Measurements from ENCODE around the gene LRRC17. TPM values are rescaled to one million over a fixed set of nuclear protein-coding genes. Genes with fewer than 3 reads are reported as not detected.

The LRRC17 gene
- total and polyA plus RNA-seq, 4 donors: 1.1 to 11.3 (median 1.4) TPM

DNA sequence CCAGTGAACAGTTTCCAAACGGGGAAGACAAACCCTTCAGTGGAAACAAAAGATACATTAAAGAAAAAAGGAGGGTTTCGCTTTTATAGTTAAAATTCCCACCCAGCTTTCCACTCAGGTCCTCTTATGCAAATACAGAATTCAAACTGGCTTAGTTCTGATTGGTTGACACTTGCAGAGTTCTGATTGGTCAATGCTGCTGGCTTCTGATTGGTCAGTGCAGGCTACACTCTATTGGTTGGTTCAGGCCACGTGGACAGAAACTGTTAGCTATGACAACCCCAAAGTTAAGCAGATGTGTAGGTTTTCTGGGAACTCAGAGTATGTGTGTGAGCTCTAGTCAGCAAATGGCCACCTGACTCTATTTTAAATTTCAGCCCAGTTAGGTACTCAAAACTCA, 81.8 kb downstream of the LRRC17 start:
- no peaks in the 10 kb centered on the region for H3K4me1 ChIP-seq (ENCODE audit: control insufficient read depth in 4 of 4, insufficient read depth in 4 of 4, low read length in 3 of 4)
- 94% methylated on average over 3 of the region's 3 CpGs for WGBS
- H3K27me3 ChIP-seq (ENCODE audit: control insufficient read depth in 4 of 4, insufficient read depth in 4 of 4, low read length in 3 of 4): no peaks in the 10 kb centered on the region
- H3K9me3 ChIP-seq (ENCODE audit: control insufficient read depth in 4 of 4, low read length in 3 of 4): no peaks in the 10 kb centered on the region
- H3K4me3 ChIP-seq (ENCODE audit: low read depth in 1 of 3, low read length in 3 of 3): no peak overlapping the region
- no peak overlapping the region for H3K27ac ChIP-seq (ENCODE audit: low read depth in 1 of 2, low read length in 2 of 2)
- TF ChIP-seq HNF4A (conservative IDR thresholded peaks at IDR 0.05): no peak
- TF ChIP-seq, protein P1, sequence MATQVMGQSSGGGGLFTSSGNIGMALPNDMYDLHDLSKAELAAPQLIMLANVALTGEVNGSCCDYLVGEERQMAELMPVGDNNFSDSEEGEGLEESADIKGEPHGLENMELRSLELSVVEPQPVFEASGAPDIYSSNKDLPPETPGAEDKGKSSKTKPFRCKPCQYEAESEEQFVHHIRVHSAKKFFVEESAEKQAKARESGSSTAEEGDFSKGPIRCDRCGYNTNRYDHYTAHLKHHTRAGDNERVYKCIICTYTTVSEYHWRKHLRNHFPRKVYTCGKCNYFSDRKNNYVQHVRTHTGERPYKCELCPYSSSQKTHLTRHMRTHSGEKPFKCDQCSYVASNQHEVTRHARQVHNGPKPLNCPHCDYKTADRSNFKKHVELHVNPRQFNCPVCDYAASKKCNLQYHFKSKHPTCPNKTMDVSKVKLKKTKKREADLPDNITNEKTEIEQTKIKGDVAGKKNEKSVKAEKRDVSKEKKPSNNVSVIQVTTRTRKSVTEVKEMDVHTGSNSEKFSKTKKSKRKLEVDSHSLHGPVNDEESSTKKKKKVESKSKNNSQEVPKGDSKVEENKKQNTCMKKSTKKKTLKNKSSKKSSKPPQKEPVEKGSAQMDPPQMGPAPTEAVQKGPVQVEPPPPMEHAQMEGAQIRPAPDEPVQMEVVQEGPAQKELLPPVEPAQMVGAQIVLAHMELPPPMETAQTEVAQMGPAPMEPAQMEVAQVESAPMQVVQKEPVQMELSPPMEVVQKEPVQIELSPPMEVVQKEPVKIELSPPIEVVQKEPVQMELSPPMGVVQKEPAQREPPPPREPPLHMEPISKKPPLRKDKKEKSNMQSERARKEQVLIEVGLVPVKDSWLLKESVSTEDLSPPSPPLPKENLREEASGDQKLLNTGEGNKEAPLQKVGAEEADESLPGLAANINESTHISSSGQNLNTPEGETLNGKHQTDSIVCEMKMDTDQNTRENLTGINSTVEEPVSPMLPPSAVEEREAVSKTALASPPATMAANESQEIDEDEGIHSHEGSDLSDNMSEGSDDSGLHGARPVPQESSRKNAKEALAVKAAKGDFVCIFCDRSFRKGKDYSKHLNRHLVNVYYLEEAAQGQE (IDR thresholded peaks at IDR 0.05): no peak
- TF ChIP-seq HNF4G (IDR thresholded peaks at IDR 0.05): no peak
- TF ChIP-seq NR2F2 (IDR thresholded peaks at IDR 0.05): no peak
- TF ChIP-seq, protein P2, sequence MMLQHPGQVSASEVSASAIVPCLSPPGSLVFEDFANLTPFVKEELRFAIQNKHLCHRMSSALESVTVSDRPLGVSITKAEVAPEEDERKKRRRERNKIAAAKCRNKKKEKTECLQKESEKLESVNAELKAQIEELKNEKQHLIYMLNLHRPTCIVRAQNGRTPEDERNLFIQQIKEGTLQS (IDR thresholded peaks at IDR 0.05): no peak
- TF ChIP-seq, protein P3, sequence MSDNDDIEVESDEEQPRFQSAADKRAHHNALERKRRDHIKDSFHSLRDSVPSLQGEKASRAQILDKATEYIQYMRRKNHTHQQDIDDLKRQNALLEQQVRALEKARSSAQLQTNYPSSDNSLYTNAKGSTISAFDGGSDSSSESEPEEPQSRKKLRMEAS (IDR thresholded peaks at IDR 0.05): no peak
- no peak for TF ChIP-seq RXRA (IDR thresholded peaks at IDR 0.05)
- no peak for TF ChIP-seq GABPA (IDR thresholded peaks at IDR 0.05 in 1 of 2, conservative IDR thresholded peaks at IDR 0.05 in 1 of 2)
- no peak for TF ChIP-seq EGR1 (IDR thresholded peaks at IDR 0.05; ENCODE audit: low read depth in 2 of 2)
- TF ChIP-seq JUND (IDR thresholded peaks at IDR 0.05): no peak
- no peak for TF ChIP-seq TAF1 (conservative IDR thresholded peaks at IDR 0.05)
- no peak for TF ChIP-seq FOXA2 (IDR thresholded peaks at IDR 0.05)
- no peak for TF ChIP-seq RAD21 (IDR thresholded peaks at IDR 0.05)
- TF ChIP-seq, protein P4, sequence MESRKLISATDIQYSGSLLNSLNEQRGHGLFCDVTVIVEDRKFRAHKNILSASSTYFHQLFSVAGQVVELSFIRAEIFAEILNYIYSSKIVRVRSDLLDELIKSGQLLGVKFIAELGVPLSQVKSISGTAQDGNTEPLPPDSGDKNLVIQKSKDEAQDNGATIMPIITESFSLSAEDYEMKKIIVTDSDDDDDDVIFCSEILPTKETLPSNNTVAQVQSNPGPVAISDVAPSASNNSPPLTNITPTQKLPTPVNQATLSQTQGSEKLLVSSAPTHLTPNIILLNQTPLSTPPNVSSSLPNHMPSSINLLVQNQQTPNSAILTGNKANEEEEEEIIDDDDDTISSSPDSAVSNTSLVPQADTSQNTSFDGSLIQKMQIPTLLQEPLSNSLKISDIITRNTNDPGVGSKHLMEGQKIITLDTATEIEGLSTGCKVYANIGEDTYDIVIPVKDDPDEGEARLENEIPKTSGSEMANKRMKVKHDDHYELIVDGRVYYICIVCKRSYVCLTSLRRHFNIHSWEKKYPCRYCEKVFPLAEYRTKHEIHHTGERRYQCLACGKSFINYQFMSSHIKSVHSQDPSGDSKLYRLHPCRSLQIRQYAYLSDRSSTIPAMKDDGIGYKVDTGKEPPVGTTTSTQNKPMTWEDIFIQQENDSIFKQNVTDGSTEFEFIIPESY (IDR thresholded peaks at IDR 0.05): no peak
- no peak for TF ChIP-seq SP1 (IDR thresholded peaks at IDR 0.05)
- TF ChIP-seq YY1 (IDR thresholded peaks at IDR 0.05): no peak
- no peak for TF ChIP-seq FOXA1 (IDR thresholded peaks at IDR 0.05)
- TF ChIP-seq, protein P5, sequence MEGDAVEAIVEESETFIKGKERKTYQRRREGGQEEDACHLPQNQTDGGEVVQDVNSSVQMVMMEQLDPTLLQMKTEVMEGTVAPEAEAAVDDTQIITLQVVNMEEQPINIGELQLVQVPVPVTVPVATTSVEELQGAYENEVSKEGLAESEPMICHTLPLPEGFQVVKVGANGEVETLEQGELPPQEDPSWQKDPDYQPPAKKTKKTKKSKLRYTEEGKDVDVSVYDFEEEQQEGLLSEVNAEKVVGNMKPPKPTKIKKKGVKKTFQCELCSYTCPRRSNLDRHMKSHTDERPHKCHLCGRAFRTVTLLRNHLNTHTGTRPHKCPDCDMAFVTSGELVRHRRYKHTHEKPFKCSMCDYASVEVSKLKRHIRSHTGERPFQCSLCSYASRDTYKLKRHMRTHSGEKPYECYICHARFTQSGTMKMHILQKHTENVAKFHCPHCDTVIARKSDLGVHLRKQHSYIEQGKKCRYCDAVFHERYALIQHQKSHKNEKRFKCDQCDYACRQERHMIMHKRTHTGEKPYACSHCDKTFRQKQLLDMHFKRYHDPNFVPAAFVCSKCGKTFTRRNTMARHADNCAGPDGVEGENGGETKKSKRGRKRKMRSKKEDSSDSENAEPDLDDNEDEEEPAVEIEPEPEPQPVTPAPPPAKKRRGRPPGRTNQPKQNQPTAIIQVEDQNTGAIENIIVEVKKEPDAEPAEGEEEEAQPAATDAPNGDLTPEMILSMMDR (IDR thresholded peaks at IDR 0.05; ENCODE audit: low read depth, low read length, missing input control): no peak
- no peak for DNase-seq (ENCODE audit: low spot score)
- H3K9ac ChIP-seq (ENCODE audit: low read depth in 1 of 2, low read length in 2 of 2): no peak overlapping the region
- no peaks in the 10 kb centered on the region for H3K36me3 ChIP-seq (ENCODE audit: control insufficient read depth in 4 of 4, insufficient read depth in 3 of 4, low read depth in 1 of 4, low read length in 3 of 4)

Other genes starting within 250 kb of the LRRC17 start
- 1 to 10 TPM; 3.9 to 5.5 TPM for gene POLR2J2, start 241.3 kb upstream of the LRRC17 start, total RNA-seq
- 1 to 10 TPM in 1 of 2 donors, under 1 TPM in 1; 0.14 to 6.3 TPM for gene POLR2J2, start 241.3 kb upstream of the LRRC17 start, polyA plus RNA-seq
- gene FAM185A, start 164.0 kb upstream of the LRRC17 start, total RNA-seq: 10 to 100 TPM in 1 of 2 donors, 1 to 10 TPM in 1; 7.3 to 20.7 TPM
- gene FAM185A, start 164.0 kb upstream of the LRRC17 start, polyA plus RNA-seq: 1 to 10 TPM; 6.3 to 7.3 TPM
- under 1 TPM; 0.70 to 0.75 TPM for gene FBXL13, start 161.8 kb downstream of the LRRC17 start, total RNA-seq
- gene FBXL13, start 161.8 kb downstream of the LRRC17 start, polyA plus RNA-seq: under 1 TPM in 1 of 2 donors, not detected in 1; 0.03 TPM
- 10 to 100 TPM; 18.5 to 19.1 TPM for gene ARMC10, start 162.1 kb downstream of the LRRC17 start, total RNA-seq
- 10 to 100 TPM; 14.6 to 20.1 TPM for gene ARMC10, start 162.1 kb downstream of the LRRC17 start, polyA plus RNA-seq
- 10 to 100 TPM; 20.7 to 31.9 TPM for gene NAPEPLD, start 236.1 kb downstream of the LRRC17 start, total RNA-seq
- 10 to 100 TPM in 1 of 2 donors, 1 to 10 TPM in 1; 4.4 to 15.6 TPM for gene NAPEPLD, start 236.1 kb downstream of the LRRC17 start, polyA plus RNA-seq